Activated gamma-delta T cell treated with Interleukin-2 at 50 U/mL for 16 hours (primary cell): ENCODE results near the gene IFNA5.

Source experiments
- DNase-seq: peaks from one replicate; pipeline ENCODE4 v3.0.0-alpha.2; 2020

Gene IFNA5

GRCh38 chr9:21289848-21290247 is 15.3 kb downstream of the IFNA5 start:
- DNase-seq = no peak

GRCh38 chr9:21287280-21287679 is 17.8 kb downstream of the IFNA5 start:
- no peak for DNase-seq

GRCh38 chr9:21286659-21287058 is 18.5 kb downstream of the IFNA5 start:
- no peak for DNase-seq

- DNase-seq = no peak
Observed at GRCh38 chr9:21286099-21286498, 19.0 kb downstream of the IFNA5 start.

- no peak for DNase-seq
Observed at GRCh38 chr9:21281275-21281674, 23.8 kb downstream of the IFNA5 start.

- DNase-seq = no peak
Observed at GRCh38 chr9:21268347-21268657, 36.8 kb downstream of the IFNA5 start.

- DNase-seq = no peak
Observed at GRCh38 chr9:21267485-21268346, 37.4 kb downstream of the IFNA5 start.

- DNase-seq = no peak
Observed at GRCh38 chr9:21266733-21267484, 38.2 kb downstream of the IFNA5 start.

- DNase-seq = no peak
Observed at GRCh38 chr9:21265421-21266189, 39.5 kb downstream of the IFNA5 start.

- DNase-seq = no peak
Observed at GRCh38 chr9:21255538-21256212, 49.4 kb downstream of the IFNA5 start.
